ENCODE data around the gene STPG1. TPM values are rescaled to one million over a fixed set of nuclear protein-coding genes. Genes with fewer than 3 reads are reported as not detected.

Gene STPG1
- total RNA-seq, 2 donors from 2014 or later, result 2.0 to 3.6 TPM

DNA sequence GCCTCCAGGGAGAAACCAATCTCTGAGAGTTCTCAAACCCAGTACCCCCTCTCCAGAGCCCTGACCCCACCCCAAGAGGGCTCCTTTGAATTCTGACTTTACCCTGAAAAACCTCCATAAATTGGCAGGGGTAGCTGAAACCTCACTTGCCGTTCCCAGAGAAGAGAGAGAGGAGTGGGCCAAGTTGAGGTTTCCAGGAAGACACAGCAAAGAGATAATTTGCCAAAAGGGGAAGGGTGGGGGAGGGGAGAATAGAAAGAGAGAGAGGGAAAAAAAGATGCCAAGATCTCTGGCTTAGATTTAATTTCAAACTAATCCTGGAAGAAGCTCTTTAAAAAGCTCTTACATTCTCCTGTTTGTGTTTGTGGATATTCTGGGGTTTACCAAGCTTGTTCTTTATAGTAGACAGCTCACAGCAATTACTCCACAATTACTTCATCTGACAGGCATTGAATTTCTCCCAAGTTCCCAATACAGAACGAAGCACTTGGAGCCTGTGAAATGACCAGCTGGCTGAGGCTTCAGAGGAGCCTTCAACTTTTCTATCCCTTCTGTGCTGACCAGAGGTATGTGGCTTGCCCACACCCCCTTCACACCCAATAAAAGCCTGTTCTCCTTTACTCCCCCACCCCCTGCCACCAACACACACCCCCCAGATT, 95.5 kb downstream of the STPG1 start:
- TF ChIP-seq, protein P1, sequence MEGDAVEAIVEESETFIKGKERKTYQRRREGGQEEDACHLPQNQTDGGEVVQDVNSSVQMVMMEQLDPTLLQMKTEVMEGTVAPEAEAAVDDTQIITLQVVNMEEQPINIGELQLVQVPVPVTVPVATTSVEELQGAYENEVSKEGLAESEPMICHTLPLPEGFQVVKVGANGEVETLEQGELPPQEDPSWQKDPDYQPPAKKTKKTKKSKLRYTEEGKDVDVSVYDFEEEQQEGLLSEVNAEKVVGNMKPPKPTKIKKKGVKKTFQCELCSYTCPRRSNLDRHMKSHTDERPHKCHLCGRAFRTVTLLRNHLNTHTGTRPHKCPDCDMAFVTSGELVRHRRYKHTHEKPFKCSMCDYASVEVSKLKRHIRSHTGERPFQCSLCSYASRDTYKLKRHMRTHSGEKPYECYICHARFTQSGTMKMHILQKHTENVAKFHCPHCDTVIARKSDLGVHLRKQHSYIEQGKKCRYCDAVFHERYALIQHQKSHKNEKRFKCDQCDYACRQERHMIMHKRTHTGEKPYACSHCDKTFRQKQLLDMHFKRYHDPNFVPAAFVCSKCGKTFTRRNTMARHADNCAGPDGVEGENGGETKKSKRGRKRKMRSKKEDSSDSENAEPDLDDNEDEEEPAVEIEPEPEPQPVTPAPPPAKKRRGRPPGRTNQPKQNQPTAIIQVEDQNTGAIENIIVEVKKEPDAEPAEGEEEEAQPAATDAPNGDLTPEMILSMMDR (IDR thresholded peaks at IDR 0.05), result no peak
- Histone ChIP-seq H3K27me3 (no peaks in the 10 kb centered on the region), H3K4me1 (peaks cover 0 to 24% of the 10 kb centered on the region in 2 donors), H3K27ac (no peak overlapping the region), H3K4me3 (no peak overlapping the region), H3K36me3 (no peaks in the 10 kb centered on the region), H3K9me3 (no peaks in the 10 kb centered on the region)
- no peak for DNase-seq (ENCODE audit: low spot score)

DNA sequence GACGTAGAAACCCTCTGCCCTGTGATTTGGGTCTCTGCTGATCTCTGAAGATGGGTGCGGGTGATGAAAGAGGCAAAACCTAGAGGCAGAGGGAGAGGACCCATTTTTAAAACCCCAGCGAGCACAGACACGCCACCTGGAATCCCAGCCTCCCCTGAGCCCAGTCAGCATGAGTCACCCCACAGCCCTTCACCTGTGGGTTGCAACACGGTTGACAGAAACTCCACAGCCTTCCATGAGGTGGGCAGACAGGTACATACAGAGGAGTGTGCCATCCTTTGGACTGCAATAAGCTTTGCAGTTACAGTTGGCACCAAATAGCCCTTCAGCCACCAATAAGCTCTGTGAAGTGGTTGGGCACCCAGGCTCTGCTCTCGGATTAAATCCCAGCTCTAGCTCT, 96.5 kb downstream of the STPG1 start:
- H3K9me3 ChIP-seq, result no peaks in the 10 kb centered on the region
- H3K27ac ChIP-seq, result no peak overlapping the region
- H3K4me3 ChIP-seq, result no peak overlapping the region
- no peak for DNase-seq (ENCODE audit: low spot score)
- H3K27me3 ChIP-seq, result no peaks in the 10 kb centered on the region
- TF ChIP-seq, protein P1 (IDR thresholded peaks at IDR 0.05), result no peak
- H3K36me3 ChIP-seq, result no peaks in the 10 kb centered on the region
- peaks cover 0 to 23% of the 10 kb centered on the region in 2 donors for H3K4me1 ChIP-seq

DNA sequence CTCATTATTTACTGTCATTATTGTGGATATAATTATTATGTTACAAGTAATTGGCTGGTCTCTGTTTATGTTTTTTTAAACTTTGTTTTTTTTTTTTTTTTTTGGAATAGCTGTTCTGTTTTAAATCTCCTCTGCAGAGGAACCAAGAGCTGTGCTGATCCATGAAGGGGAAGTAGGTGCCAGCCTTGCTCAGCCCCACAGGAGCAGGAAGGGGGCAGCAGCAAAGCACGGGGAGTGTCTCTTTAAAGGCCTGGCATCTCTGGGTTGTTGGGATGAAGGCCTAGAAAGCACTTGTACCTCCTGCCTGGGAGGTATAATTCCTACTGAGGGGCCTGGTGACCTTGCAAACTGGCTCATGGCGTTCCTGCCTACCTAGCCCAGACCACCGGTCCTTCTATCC, 96.9 kb downstream of the STPG1 start:
- no peak overlapping the region for H3K4me3 ChIP-seq
- peaks cover 0 to 18% of the 10 kb centered on the region in 2 donors for H3K4me1 ChIP-seq
- no peaks in the 10 kb centered on the region for H3K36me3 ChIP-seq
- TF ChIP-seq, protein P1 (IDR thresholded peaks at IDR 0.05), result no peak
- H3K27me3 ChIP-seq, result no peaks in the 10 kb centered on the region
- H3K27ac ChIP-seq, result no peak overlapping the region
- no peaks in the 10 kb centered on the region for H3K9me3 ChIP-seq
- no peak for DNase-seq (ENCODE audit: low spot score)

DNA sequence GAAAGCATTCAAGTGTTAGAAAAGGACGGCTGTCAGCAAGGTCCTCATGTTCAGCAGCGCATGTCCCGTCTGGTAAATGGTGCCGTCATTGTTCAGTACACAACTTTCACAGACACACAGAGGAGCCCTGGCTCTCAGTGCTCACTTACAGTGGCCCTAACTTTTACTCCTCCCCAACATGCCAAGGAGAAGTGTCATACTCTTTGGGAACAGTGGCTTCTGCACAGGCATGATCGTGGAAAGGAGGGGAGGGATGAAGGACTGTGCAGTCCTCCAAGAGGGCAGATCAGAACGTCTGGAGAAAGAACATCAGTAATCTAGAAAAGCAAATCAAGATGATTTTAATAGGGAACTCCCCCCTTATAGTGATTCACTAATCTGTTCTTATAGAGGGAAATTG, 98.2 kb downstream of the STPG1 start:
- Histone ChIP-seq H3K4me1 (peaks cover 0 to 10% of the 10 kb centered on the region in 2 donors), H3K9me3 (no peaks in the 10 kb centered on the region), H3K27ac (no peak overlapping the region), H3K4me3 (no peak overlapping the region), H3K27me3 (no peaks in the 10 kb centered on the region), H3K36me3 (no peaks in the 10 kb centered on the region)
- no peak for DNase-seq (ENCODE audit: low spot score)
- TF ChIP-seq, protein P1 (IDR thresholded peaks at IDR 0.05), result no peak

DNA sequence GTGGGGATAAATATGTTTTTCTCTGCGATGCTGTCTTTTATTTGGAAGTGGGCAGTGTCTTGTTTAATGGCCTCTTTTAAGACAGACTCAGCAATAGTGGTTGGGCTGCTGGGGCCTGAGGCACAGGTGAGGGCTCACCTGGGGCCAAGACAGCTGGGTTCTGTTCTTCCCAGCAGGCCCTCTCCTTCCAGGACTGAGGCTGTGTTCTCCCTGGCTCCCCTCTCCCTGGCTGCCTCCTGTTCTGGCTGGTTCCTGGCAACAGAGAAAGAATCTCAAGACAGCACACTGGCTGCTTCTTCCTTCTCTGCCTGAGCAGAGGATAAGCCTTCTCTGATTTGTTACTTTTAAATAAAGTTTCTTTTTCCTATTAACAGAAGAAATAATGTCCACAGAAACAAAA, 101.8 kb downstream of the STPG1 start:
- Histone ChIP-seq H3K36me3 (no peaks in the 10 kb centered on the region), H3K27me3 (no peaks in the 10 kb centered on the region), H3K4me3 (no peak overlapping the region), H3K9me3 (no peaks in the 10 kb centered on the region), H3K4me1 (no peaks in the 10 kb centered on the region), H3K27ac (no peak overlapping the region)
- DNase-seq (ENCODE audit: low spot score), result no peak
- TF ChIP-seq, protein P1 (IDR thresholded peaks at IDR 0.05), result no peak

DNA sequence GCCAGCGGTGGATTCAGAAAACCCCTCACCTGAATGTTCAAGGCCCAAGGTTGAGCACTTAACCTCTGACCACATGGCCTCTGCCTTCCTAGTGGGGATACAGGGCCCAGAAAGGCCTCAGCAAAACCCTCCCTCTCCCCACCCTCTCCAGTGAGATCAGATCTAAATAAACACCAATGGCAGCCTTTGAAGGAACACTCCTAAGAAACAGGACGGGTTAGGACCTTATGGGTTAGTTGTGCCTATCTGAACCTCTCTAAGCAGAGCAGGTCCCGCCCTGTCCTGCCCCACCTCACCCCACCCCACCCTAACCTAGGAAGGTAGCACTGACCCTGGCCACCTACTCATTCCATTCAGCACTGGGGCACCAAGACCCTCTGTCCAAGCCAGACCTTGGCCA, 102.3 kb downstream of the STPG1 start:
- Histone ChIP-seq H3K27me3 (no peaks in the 10 kb centered on the region), H3K4me1 (no peaks in the 10 kb centered on the region)

More for the DNA sequence above, 102.3 kb downstream of the STPG1 start:
- TF ChIP-seq, protein P1 (IDR thresholded peaks at IDR 0.05), result no peak
- H3K27ac ChIP-seq, result no peak overlapping the region
- no peak for DNase-seq (ENCODE audit: low spot score)
- H3K36me3 ChIP-seq, result no peaks in the 10 kb centered on the region
- H3K9me3 ChIP-seq, result no peaks in the 10 kb centered on the region
- H3K4me3 ChIP-seq, result no peak overlapping the region

Measured in right atrium auricular region (tissue), 2 donors.